ENCODE results near the gene LHB. TPM values are rescaled to one million over a fixed set of nuclear protein-coding genes. Genes with fewer than 3 reads are reported as not detected.

Gene LHB
- total and polyA plus RNA-seq, 2 donors (not counting 3 experiments of a cell fraction or from before 2014, with no cell fraction given) = 1.3 TPM; not detected in 1

DNA sequence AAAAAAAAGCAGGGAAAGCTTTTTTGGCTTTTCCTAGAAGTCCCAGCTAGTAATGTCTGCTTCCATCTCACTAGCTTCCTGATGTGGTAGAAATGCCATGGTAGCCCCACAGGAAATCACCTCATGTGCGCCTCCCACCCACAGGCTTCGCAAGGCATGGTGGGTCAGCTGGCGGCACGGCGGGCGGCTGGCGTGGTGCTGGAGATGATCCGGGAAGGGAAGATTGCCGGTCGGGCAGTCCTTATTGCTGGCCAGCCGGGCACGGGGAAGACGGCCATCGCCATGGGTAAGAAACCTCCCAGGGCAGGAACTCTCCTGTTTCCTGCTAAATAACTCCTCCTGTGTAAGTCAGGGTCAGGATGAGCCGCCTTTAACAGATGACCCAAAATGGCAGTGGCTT, 12.8 kb downstream of the LHB start:
- H3K4me3 ChIP-seq (replicated peaks in 1 of 3; ENCODE audit: insufficient read depth in 1 of 3, low read depth in 1 of 3, low read length in 3 of 3) = no peak overlapping the region
- H3K9me3 ChIP-seq (replicated peaks; ENCODE audit: control insufficient read depth, insufficient read depth, low read length) = no peaks in the 10 kb centered on the region
- no peak for DNase-seq (ENCODE audit: low read depth, low spot score)
- no peak overlapping the region for H3K27ac ChIP-seq (ENCODE audit: insufficient read depth, low read depth, low read length)
- dilution Hi-C loops (cut with MboI; ENCODE audit: extremely low pct_ligation_motif_present, low sequenced_read_pairs) = no loop called here
- no peak overlapping the region for H3K4me2 ChIP-seq (ENCODE audit: insufficient read depth, low read length)
- intact Hi-C loops (cut with micrococcal nuclease) = no loop called here
- no peaks in the 10 kb centered on the region for H4K20me1 ChIP-seq (replicated peaks; ENCODE audit: control insufficient read depth, extremely low read depth, insufficient read depth, low read length)
- peaks cover 8 to 23% of the 10 kb centered on the region in 2 experiments for H3K36me3 ChIP-seq (ENCODE audit: control insufficient read depth in 2 of 2, extremely low read depth in 1 of 2, insufficient read depth in 2 of 2, low read length in 2 of 2)
- FAIRE-seq = no peak
- H2AFZ ChIP-seq (ENCODE audit: low read depth, low read length) = no peak overlapping the region
- no TSS peak for BruUV-seq (replicated peaks)
- H3K9ac ChIP-seq (replicated peaks; ENCODE audit: extremely low read depth, insufficient read depth, low read length) = no peak overlapping the region
- H3K4me1 ChIP-seq (ENCODE audit: control insufficient read depth, extremely low read depth, insufficient read depth, low read length) = no peaks in the 10 kb centered on the region
- no peaks in the 10 kb centered on the region for H3K27me3 ChIP-seq (ENCODE audit: control insufficient read depth in 2 of 2, insufficient read depth in 2 of 2, low read length in 2 of 2)
- TF ChIP-seq POLR2A (IDR thresholded peaks at IDR 0.05; ENCODE audit: low read depth, low read length) (no peak), MYC (IDR thresholded peaks at IDR 0.05; ENCODE audit: low read depth, low read length) (no peak), GATA2 (IDR thresholded peaks at IDR 0.05; ENCODE audit: insufficient read depth, insufficient read length, low read depth, low read length) (no peak), FOS (IDR thresholded peaks at IDR 0.05; ENCODE audit: borderline replicate concordance, insufficient read depth, low read length) (no peak), EZH2 (IDR thresholded peaks at IDR 0.05; ENCODE audit: borderline replicate concordance, low read depth, low read length, severe bottlenecking) (no peak), POLR2AphosphoS5 (IDR thresholded peaks at IDR 0.05; ENCODE audit: insufficient read depth, low read depth, low read length) (no peak), JUN (IDR thresholded peaks at IDR 0.05; ENCODE audit: borderline replicate concordance, insufficient read depth, insufficient read length, low read depth) (no peak)
- TF ChIP-seq, protein P1, sequence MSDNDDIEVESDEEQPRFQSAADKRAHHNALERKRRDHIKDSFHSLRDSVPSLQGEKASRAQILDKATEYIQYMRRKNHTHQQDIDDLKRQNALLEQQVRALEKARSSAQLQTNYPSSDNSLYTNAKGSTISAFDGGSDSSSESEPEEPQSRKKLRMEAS (IDR thresholded peaks at IDR 0.05; ENCODE audit: insufficient read depth, insufficient read length) = no peak
- TF ChIP-seq, protein P2, sequence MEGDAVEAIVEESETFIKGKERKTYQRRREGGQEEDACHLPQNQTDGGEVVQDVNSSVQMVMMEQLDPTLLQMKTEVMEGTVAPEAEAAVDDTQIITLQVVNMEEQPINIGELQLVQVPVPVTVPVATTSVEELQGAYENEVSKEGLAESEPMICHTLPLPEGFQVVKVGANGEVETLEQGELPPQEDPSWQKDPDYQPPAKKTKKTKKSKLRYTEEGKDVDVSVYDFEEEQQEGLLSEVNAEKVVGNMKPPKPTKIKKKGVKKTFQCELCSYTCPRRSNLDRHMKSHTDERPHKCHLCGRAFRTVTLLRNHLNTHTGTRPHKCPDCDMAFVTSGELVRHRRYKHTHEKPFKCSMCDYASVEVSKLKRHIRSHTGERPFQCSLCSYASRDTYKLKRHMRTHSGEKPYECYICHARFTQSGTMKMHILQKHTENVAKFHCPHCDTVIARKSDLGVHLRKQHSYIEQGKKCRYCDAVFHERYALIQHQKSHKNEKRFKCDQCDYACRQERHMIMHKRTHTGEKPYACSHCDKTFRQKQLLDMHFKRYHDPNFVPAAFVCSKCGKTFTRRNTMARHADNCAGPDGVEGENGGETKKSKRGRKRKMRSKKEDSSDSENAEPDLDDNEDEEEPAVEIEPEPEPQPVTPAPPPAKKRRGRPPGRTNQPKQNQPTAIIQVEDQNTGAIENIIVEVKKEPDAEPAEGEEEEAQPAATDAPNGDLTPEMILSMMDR (IDR thresholded peaks at IDR 0.05; ENCODE audit: extremely low read depth in 1 of 2, insufficient read depth in 1 of 2, low read depth in 1 of 2, low read length in 2 of 2) = no peak
- H3K9me1 ChIP-seq (replicated peaks; ENCODE audit: control insufficient read depth, extremely low read depth, insufficient read depth, low read length) = no peaks in the 10 kb centered on the region
- ChIA-PET POLR2A (no interaction called here), CTCF (interaction anchor here (0.6 to 1.0 kb wide), 2 partner anchors 13 to 171 kb away, joined by 3 to 4 read pairs; no protein-coding TSS in a partner anchor)
- peaks cover 3% of the 10 kb centered on the region for H3K79me2 ChIP-seq (ENCODE audit: control insufficient read depth, insufficient read depth, low read length)
